HEK293T (cell line): Measurements from ENCODE around the gene SH2D3C.

Experiments used
- BHLHE40 ChIP-seq: fragments of 450-650 bp; IDR thresholded peaks from 2 replicates; pipeline ENCODE4 v1.6.1; 2016; ENCODE audit warnings: mild to moderate bottlenecking, moderate library complexity, borderline replicate concordance
- ELF4 ChIP-seq: fragments of 450-650 bp; IDR thresholded peaks from 2 replicates; pipeline ENCODE4 v1.6.1; 2017; ENCODE audit warnings: antibody characterized with exemption
- FOXA1 ChIP-seq: fragments of 450-650 bp; IDR thresholded peaks from 2 replicates; pipeline ENCODE4 v1.6.1; 2016; ENCODE audit warnings: mild to moderate bottlenecking
- FOXK2 ChIP-seq: fragments of 450-650 bp; IDR thresholded peaks from 2 replicates; pipeline ENCODE4 v1.6.1; 2016; ENCODE audit warnings: mild to moderate bottlenecking
- FOXM1 ChIP-seq: fragments of 450-650 bp; IDR thresholded peaks from 2 replicates; pipeline ENCODE4 v1.6.1; 2017; ENCODE audit warnings: mild to moderate bottlenecking, borderline replicate concordance
- HDGF ChIP-seq: fragments of 450-650 bp; IDR thresholded peaks from 2 replicates; pipeline ENCODE4 v1.6.1; 2017; ENCODE audit warnings: antibody characterized with exemption, borderline replicate concordance
- LEF1 ChIP-seq: fragments of 450-650 bp; IDR thresholded peaks from 2 replicates; pipeline ENCODE4 v1.6.1; 2017; ENCODE audit warnings: mild to moderate bottlenecking, borderline replicate concordance
- NFRKB ChIP-seq: fragments of 450-650 bp; IDR thresholded peaks from 2 replicates; pipeline ENCODE4 v1.6.1; 2016; ENCODE audit warnings: mild to moderate bottlenecking, moderate library complexity
- SP1 ChIP-seq: fragments of 450-650 bp; IDR thresholded peaks from 2 replicates; pipeline ENCODE4 v1.6.1; 2017
- SUZ12 ChIP-seq: fragments of 450-650 bp; IDR thresholded peaks from 2 replicates; pipeline ENCODE4 v1.6.1; 2016; ENCODE audit warnings: mild to moderate bottlenecking
- TARDBP ChIP-seq: fragments of 450-650 bp; IDR thresholded peaks from 2 replicates; pipeline ENCODE4 v1.6.1; 2016
- ZNF384 ChIP-seq: fragments of 450-650 bp; IDR thresholded peaks from 2 replicates; pipeline ENCODE4 v1.6.1; 2016
- TF ChIP-seq, protein P1 (sequence below): fragments of 450-650 bp; IDR thresholded peaks from 2 replicates; pipeline ENCODE4 v1.6.1; 2016

DNA sequence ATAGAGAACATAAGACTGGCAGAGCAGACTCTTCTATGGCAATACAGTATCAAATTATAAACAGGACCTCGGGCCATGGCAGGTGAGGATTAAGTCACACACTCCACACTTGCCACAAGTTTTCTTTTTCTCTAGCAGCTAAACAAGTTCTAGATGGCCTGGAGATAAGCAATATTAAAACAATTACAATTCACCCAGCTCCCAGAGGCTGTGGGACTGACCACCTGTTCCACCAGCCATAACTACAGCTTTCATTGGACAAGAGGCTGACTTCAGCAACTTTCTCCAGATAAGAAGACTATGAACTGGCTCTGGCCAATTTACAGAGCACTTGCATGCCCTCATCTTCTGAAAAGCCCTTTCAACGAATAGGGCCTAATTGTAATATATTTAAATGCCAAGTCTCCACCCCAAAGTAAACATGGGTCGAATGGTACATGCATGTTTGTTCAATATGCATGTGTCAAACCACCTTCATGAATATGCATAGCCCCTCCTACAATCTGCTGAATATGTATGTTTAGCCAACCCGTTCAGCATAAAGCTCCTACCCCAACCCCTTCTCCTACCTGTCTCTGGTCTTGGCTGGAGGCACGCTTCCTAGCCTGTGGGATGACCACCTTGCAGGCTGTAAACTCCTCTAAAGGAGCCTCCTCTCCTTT, 77.7 kb downstream of the SH2D3C start:
- no peak for TF ChIP-seq SP1
- TF ChIP-seq TARDBP = no peak
- TF ChIP-seq FOXM1 = no peak
- TF ChIP-seq, protein P1, sequence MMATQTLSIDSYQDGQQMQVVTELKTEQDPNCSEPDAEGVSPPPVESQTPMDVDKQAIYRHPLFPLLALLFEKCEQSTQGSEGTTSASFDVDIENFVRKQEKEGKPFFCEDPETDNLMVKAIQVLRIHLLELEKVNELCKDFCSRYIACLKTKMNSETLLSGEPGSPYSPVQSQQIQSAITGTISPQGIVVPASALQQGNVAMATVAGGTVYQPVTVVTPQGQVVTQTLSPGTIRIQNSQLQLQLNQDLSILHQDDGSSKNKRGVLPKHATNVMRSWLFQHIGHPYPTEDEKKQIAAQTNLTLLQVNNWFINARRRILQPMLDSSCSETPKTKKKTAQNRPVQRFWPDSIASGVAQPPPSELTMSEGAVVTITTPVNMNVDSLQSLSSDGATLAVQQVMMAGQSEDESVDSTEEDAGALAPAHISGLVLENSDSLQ = no peak
- no peak for TF ChIP-seq SUZ12
- TF ChIP-seq HDGF = no peak
- TF ChIP-seq ELF4 = no peak
- TF ChIP-seq LEF1 = no peak
- no peak for TF ChIP-seq NFRKB
- no peak for TF ChIP-seq BHLHE40
- TF ChIP-seq FOXK2 = no peak
- TF ChIP-seq ZNF384 = no peak
- TF ChIP-seq FOXA1 = no peak
